Loucy (cell line): ENCODE results near the gene CYP4F8.

Experiments used
- CTCF ChIP-seq: fragments of 200-600 bp; sonication (generic); conservative IDR thresholded peaks from 2 replicates; pipeline ENCODE4 v1.5.1; 2014; ENCODE audit warnings: mild to moderate bottlenecking, antibody characterized with exemption, low read length
- EZH2phosphoT487 ChIP-seq: fragments of 200-600 bp; IDR thresholded peaks from 2 replicates; pipeline ENCODE4 v1.6.1; 2018; ENCODE audit warnings: antibody characterized with exemption, mild to moderate bottlenecking, moderate library complexity, borderline replicate concordance

- TF ChIP-seq CTCF (no peak), EZH2phosphoT487 (no peak)
Observed at GRCh38 chr19:15618321-15618720, 3.3 kb downstream of the CYP4F8 start.
